Occipital lobe (tissue), 2 donors: ENCODE results near the gene IRF9. TPM values are rescaled to one million over a fixed set of nuclear protein-coding genes. Genes with fewer than 3 reads are reported as not detected.

Experiments used
- DNase-seq: peaks from one replicate; lab custom pipeline; 2025; lab: John Stamatoyannopoulos, UW
- total RNA-seq: library from RNA; depleted of rRNA; stranded (reverse); fragments of >200 nt; gene quantifications from one replicate; pipeline ENCODE4 v1.2.3, GENCODE V29; 2014

IRF9 gene
- total RNA-seq, 1 donor from 2014 or later = 20.7 TPM

DNA sequence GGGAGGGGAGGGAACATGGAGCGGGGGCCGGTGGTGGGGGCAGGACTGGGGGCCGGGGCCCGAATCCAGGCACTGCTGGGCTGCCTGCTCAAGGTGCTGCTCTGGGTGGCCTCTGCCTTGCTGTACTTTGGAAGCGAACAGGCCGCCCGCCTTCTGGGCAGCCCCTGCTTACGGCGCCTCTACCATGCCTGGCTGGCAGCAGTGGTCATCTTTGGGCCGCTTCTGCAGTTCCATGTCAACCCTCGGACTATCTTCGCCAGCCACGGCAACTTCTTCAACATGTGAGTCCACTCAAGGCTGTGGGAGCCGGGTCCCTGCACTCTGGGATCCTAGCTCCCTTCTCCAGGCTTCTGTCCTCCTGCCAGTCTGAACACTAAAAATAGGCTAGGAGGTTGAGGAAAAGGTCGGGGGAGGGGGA, 29.5 kb upstream of the IRF9 start:
- DNase-seq = no peak

DNA sequence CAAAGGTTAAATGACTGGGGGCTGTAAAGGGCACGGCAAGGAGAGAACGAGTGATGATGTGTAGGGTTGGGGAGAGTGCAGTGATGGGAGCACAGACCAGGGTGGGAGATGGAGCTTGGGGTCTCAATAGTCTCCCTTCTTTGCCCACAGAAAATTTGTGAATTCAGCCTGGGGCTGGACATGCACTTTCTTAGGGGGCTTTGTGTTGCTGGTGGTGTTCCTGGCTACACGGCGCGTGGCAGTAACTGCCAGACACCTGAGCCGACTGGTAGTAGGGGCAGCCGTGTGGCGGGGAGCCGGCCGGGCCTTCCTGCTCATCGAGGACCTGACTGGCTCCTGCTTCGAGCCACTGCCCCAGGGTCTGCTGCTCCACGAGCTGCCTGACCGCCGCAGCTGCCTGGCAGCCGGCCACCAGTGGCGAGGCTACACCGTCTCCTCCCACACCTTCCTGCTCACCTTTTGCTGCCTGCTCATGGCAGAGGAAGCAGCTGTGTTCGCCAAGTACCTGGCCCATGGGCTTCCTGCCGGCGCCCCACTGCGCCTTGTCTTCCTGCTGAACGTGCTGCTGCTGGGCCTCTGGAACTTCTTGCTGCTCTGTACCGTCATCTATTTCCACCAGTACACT, 28.9 kb upstream of the IRF9 start:
- DNase-seq = no peak

DNA sequence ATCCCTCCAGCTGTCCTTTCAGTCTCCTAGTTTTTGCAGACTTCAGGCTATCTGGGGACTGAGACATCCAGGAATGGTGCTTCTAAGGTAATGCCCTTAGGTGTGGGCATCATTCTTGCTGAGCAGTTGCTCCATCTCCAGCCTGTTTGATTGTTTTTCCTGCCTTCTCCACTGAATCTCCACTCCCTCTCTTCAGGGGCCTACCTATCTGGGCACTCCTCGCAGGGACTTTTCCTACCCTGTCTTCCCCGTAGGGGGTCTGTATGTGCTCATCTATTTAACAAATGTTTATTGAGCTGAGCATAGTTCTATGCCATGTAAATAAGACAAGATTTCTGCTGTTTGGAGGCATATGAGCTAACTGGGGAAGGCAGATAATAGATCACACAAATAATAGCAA, 28.1 kb upstream of the IRF9 start:
- no peak for DNase-seq

DNA sequence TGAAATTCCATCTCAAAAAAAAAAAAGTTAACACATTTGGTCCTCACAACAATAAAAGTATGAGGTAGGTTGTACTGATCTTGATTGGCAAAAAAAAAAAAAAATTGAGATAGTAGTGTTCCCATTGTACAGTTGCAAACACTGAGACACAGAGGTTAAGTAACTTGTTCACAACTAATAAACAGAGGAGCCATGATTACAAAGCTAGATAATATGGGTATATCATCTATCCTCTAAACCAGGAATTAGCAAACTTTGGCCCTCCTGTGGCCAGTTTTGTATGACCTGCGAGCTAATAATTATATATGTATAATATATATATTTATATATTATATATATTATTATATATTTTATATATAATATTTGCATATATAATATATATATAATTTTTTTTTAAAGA, 27.3 kb upstream of the IRF9 start:
- DNase-seq = no peak

DNA sequence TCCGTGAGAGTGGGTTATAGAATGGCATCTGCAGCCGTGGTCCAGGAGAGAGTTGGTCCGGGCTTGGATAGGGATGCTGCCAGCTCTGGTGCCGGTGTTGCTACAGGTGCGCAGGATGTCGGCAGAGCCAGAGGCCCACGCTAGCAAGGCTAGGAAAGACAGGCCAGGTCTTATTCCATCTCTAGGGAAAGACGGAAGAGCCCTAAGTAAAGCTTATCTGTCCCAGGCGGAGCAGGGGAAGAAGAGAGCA, 25.6 kb upstream of the IRF9 start:
- no peak for DNase-seq

DNA sequence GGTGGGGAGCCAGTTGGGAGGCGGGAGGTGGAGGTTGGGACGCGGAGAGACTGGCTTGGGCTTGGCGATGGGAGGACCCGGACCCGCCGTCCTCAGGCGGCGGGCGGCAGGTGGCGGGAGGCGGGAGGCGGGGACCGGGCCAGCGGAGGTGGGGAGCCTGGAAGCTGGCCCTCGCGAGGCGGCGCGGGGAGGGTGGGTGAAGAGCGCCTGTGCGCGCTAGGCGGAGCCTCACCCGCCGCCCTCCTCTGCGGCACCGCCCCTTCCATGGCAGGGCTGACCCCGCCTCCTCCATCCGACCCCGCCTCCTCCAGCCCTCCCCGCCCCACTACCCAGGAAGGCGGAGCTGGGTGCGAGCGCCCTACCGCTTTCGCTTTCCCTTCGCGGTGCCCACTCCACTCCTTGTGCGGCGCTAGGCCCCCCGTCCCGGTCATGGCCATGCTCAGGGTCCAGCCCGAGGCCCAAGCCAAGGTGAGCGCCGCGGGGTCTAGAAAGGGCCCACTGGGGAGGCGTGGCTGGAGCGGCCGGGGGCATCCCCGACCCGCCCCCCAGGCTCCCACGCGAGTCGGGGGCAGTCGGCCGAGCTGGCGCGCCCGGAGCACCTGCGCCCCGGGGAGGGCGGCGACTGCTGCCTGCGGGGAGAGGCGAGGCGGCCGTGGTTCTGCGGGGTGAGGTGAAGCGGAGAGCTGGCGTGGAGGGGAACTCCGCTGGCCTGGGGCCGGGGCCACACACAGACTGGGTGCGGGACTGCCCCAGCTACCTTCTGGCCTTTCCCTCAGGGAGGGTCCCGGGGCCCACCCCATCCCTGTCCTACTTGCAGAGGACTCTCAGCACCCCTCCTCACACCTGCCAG, 25.0 kb upstream of the IRF9 start, which contains the start of gene PSME1:
PSME1 (plus strand) TSS at position 361 of the 850 bp plus-strand sequence; CDS start at position 430, 69 bp downstream.
- peak; percentile 91 for DNase-seq

DNA sequence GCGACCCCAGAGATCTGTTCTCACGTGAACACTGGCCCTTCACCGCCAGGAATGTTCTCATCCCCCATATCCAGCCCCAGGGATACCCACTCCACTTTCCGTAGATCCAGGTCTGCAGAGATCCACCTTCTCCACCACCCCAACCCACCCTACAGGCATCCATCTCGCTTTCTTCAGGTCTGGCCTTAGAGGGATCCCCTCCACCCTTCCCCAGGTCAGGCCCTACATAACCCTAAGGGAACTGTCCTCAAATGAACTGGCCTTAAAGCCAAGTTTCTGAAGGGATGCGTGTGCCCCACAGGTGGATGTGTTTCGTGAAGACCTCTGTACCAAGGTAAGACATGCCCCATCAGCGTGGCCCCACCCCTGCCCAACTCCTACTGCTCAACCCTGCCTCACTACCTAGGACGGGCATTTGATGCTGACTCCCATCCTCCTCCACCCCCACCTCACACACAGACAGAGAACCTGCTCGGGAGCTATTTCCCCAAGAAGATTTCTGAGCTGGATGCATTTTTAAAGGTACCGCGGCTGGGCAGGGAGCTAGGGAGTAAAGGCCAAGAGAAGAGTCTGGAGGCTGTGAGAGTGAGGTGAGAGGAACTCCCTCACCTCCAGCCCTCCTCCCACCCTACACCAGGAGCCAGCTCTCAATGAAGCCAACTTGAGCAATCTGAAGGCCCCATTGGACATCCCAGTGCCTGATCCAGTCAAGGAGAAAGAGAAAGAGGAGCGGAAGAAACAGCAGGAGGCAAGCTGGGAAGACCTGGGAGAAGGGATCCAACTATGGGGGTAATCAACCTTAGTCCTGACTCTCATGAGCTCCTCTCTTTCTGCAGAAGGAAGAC, 24.2 kb upstream of the IRF9 start:
- no peak for DNase-seq

DNA sequence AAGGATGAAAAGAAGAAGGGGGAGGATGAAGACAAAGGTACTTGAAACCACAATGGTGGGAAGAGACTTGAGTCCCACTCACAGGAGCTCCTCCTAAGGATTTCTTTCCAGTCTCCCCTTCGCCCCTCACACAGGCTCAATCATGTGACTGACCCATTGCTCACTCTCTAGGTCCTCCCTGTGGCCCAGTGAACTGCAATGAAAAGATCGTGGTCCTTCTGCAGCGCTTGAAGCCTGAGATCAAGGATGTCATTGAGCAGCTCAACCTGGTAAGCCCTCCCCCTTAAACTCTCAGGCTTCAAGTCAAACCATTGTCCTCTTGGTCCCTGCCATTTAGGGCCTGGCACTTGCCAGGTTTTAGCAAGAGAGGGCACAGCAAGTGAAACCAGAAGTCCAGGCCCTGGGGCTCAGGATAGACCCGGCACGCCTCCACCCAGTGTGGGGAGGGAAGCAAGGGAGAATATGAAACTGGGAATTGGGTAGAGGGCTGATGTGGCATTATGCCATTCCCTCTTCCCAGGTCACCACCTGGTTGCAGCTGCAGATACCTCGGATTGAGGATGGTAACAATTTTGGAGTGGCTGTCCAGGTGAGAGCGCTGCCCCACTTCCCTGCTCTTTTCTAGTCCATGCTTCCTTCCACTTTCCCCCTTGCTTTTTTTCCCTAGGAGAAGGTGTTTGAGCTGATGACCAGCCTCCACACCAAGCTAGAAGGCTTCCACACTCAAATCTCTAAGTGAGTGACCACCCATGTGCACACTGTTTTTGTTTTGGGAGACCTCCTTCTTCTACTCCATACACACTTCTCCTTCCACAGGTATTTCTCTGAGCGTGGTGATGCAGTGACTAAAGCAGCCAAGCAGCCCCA, 23.3 kb upstream of the IRF9 start:
- DNase-seq = no peak

DNA sequence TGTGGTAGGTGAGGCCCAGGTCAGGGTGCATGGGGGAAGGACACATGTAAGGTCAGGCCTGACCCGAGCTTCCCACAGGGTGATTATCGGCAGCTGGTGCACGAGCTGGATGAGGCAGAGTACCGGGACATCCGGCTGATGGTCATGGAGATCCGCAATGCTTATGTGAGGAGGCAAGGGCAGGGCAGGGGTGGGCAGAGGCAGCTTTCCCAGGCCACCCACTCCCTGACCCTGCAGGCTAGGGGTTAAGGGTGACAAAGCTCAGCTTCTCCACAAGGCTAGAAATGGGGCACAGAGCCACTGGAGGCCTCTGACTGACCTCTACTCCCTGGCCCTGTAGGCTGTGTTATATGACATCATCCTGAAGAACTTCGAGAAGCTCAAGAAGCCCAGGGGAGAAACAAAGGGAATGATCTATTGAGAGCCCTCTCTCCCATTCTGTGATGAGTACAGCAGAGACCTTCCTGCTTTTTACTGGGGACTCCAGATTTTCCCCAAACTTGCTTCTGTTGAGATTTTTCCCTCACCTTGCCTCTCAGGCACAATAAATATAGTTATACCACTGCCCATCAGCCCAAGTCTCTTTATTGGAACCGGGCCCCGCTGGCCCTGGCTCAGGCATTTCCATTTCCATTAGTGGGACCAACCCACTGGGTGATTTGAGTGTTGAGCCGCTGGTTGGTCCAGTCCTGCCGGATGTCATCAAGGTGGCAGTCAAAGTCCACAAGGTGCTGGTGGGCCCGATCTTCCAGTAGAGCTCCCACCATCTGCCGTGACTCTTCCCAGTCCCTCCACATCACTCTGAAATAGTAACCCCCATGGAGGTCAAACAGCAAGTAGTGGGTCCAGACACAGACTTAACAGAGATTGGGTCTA, 22.4 kb upstream of the IRF9 start:
- DNase-seq = no peak

DNA sequence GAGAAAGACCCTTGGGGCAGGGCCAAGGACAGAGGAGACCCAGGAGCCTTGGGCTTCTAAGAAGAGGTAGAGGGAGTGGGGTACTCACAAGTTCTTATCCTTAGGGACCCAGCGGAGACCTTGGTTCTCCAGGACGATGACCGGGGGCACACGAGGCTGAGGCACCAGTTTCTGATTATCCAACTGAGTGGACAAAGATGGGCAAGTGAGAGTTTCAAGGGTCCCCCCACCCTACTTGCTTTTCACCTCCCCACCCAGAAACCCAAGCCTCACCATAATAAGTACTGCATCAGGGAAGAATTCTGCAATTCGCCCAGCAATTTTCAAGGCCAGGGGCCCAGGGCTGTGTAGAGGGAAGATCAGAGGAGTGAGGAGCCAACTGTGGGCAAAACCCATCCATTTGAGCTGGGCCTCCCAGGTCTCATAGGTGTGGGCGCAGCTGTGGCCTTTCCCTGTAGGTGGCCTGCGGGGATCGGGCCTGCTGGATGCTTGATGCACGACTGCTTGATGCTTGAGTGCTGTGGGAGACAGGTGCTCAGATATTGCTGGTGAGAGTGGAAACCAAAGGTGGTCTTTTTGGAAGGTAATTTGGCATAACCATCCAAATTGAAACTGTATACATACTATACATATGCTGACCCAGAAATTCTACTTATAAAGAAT, 21.7 kb upstream of the IRF9 start:
- DNase-seq = no peak

DNA sequence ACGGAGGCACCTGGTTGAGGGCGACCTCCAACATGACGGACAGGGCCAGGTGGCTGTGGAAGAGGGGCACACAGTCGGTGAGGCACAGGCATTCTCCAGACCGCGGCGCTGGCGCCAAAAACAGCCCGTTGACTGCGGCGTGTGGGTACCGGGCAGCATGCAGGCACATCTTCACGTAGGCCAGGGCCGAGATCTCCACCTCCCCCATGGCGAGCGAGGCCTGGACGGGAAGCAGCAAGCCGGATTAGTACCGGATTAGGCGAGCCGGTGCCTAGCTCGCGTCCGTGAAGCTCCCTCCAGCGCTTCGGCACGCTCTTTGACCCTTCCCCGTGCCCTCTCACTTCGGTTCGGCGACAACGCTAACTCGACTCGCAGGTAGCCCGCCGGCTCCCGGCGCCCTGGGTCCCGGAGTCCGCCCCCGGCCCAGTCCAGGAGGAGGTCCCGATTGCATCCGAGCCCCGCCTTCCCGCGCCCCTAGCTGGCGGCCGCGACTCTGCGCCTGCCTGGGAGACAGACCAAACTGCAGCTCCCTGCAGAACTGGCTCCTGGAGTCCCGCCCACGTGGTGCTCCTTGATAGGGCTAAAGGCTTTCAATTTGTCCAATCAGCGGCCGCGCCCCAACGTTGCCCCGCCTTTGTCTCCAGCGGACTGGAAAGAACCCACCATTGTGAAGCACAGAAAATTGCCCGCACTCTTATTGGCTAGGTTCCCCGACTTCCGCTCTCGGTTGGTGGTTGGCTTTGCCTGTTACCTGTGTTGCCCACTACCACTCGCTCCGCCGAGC, 19.8 kb upstream of the IRF9 start, which contains the start of gene EMC9:
EMC9 (minus strand) TSS at position 495 of the 784 bp plus-strand sequence; CDS start at position 208, 287 bp downstream.
- peak; percentile 99 for DNase-seq

DNA sequence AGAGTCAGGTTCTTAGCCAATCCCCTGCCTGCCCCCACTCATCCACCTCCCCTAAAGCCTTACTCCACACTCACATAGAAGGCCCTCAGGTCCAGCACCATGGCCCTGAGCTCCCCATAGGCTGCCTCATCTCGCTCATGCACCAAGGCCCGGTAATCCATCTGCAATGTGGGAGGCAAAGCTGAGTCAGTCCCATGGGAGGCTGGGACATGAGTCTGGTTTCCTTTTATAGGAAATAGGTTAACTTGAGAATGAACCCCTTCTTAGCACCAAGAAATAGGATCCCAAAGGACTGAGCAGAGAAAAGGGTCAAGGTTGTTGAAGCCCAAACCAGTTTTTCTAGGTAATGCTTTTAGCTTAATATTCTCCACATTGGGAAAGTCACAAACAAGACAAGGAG, 17.6 kb upstream of the IRF9 start:
- no peak for DNase-seq

DNA sequence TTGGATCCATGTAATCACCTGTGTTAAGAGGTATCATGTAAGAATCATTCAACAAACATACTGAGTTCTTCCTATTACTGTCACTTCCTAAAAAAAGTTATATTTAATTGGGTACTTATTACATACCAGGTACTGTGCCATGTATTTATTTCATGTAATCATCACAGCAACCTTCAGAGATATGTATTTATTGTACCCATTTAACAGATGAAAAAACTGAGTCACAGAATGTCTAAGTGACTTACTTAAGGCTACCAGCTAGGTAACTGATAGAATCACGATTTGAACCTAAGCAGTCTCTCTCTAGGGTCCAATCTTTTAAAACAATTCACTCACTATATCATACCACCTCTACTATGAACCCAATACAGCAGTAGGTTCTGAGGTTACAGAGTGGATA, 16.6 kb upstream of the IRF9 start:
- DNase-seq = no peak

DNA sequence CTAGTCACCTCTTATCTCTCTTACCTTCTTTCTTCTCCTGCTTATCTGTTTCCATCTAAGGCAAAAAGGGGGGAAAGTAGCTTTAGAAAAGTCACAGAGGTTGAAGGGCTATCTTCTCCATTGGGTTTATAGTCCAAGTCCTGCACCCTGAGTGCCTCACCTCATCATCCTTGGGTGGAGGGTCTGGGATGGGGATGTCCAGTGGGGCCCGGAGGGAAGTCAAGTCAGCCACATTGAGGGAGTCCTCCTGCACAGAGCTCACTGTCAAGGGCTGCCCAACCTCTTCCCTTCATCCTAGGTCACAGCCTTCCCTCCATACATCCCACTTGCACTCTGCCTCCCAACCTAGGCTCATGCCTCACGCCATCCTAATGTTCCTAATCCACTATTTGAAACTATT, 15.8 kb upstream of the IRF9 start:
- no peak for DNase-seq

DNA sequence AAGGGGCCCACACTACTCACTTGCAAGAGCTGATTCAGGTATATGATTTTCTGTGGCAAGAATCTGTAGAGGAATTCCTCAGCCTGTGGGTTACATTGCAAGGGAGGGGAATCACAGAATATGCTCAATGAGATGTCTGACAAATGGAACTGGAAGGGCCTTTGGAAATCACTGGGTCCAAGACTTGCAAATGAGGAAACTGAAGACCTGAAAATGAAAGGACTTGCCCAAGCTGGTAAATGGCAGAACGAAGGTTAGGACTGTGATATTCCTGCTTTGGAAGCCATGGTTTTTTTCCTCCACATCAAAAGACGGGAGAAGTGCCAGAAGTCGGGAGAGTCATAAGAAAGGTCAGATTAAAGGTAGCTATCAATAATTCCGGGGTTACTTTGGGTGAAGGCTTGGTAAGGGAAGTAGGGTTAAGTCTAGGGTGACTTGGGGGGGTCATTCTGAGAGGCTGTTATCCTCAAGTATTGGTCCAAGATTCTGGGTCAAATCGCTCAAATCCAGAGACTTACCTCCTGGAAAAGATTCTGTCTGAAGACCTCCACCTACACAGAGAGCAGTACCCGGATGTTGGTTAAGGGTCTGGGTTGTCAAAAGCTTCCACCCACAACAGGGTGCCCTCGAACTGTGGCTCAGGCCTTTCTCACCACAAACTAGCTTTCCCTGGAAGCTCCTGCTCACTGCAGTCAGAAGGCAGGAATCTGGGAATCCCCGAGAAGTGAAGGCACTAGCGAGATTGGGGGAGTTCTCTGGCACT, 15.2 kb upstream of the IRF9 start:
- DNase-seq = no peak

DNA sequence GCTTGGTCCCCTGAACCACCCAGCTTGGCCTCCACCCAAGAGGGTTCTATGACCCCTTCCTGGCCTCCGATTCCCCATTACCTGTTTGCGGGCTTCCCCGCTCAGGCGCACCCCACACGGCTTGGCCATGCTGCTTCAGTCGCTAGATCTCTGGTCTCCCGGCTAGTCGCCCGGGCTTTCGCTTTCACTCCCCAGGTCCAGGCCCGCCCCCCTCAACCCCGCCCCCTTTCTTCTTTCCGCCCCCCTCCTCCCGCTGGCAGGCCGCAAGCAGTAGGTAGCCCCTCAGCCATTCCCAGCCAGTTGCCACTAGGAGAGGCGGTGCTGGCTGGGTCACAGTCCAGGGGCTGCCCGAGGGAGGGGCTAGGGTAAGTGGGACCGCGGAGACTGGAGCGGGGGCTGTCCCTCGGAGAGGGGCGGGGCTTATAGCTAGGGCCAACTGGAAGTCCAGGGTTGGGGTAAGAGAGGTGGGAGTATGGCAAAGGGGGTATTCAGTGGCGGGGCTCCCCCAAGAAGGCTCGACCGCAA, 14.6 kb upstream of the IRF9 start, which contains the start of gene PSME2:
PSME2 (minus strand) TSS at position 158 of the 525 bp plus-strand sequence; CDS start at position 129, 29 bp downstream.
- peak; percentile 86 for DNase-seq

DNA sequence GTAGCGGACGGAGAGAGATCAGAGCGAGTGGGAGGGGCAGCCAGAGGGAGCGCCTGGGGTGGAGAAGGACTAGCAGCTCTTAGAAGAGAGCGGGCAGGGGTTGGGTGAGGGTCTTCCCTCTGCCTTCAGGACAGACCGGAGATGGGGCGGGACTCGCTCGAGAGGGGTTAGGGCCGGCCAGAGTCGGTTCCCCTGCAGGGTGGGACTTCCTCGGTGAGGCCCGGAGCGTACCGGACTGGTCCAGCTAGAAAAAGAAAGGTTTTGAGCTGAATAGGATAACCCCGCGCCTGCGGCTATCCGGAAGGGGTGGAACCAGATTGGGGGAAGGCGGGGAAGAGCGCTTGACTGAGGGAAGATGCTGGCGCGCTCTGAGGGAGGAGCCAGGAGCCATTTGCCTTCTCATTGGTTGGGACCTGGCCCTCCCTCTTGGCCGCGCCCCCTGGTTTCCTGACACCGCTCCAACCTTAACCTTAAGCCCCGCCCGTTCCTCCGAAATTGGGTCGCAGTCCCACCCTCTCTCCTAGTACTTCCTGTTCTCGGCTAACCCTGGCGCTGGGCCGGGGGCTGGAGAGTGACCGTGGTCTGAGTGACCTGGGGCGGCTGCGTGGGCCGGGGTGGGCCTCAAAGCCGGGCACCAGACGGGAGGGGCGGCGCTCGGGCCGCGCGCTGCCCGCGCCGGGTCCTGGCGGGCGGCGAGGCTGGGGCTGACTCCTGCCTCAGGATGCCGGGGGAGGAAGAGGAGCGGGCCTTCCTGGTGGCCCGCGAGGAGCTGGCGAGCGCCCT, 13.9 kb upstream of the IRF9 start, which contains the start of gene RNF31:
RNF31 (plus strand) TSS at position 521 of the 783 bp plus-strand sequence; CDS start at position 722, 201 bp downstream.
- peak; percentile 96 for DNase-seq
